HG02938 (cell line): ENCODE measurements around the gene PLA1A.
"Not testable (repeated sequence)": the region's sequence is repeated elsewhere in the genome, so short reads cannot be mapped to it uniquely, and the experiment has no call there.

Experiments used
- ATAC-seq: cut with Tn5 transposase; IDR thresholded peaks from one replicate; pipeline ENCODE4 v1.9.1; 2021; ENCODE audit warnings: mild to moderate bottlenecking, moderate library complexity; ENCODE audit not compliant: unreplicated experiment

Gene PLA1A

GRCh38 chr3:119579366-119580066 is 18.2 kb upstream of the PLA1A start, which contains the start of gene ADPRH:
ADPRH (plus strand) TSS chr3:119579492; CDS start chr3:119582170, 2,678 bp downstream.
- ATAC-seq: peak; percentile 48

GRCh38 chr3:119580067-119580760 is 17.5 kb upstream of the PLA1A start:
- ATAC-seq: peak; percentile 80

- ATAC-seq: peak; percentile 33
Measured at GRCh38 chr3:119582178-119582577, 15.5 kb upstream of the PLA1A start.

GRCh38 chr3:119585208-119585607 is 12.5 kb upstream of the PLA1A start:
- ATAC-seq: no peak

GRCh38 chr3:119585856-119586570 is 11.7 kb upstream of the PLA1A start:
- no peak for ATAC-seq

GRCh38 chr3:119586733-119587172 is 10.9 kb upstream of the PLA1A start:
- no peak for ATAC-seq

GRCh38 chr3:119588112-119588511 is 9.6 kb upstream of the PLA1A start:
- ATAC-seq: no peak

- no peak for ATAC-seq
Measured at GRCh38 chr3:119589102-119589773, 8.4 kb upstream of the PLA1A start.

GRCh38 chr3:119590706-119591105 is 7.0 kb upstream of the PLA1A start:
- no peak for ATAC-seq

GRCh38 chr3:119592861-119593260 is 4.8 kb upstream of the PLA1A start:
- no peak for ATAC-seq

- ATAC-seq: no peak
Measured at GRCh38 chr3:119594066-119594465, 3.6 kb upstream of the PLA1A start.

- not testable (repeated sequence) for ATAC-seq
Measured at GRCh38 chr3:119594929-119595328, 2.8 kb upstream of the PLA1A start.

- no peak for ATAC-seq
Measured at GRCh38 chr3:119595639-119596334, 1.9 kb upstream of the PLA1A start.

- no peak for ATAC-seq
Measured at GRCh38 chr3:119596398-119596797, 1.3 kb upstream of the PLA1A start.

GRCh38 chr3:119598410-119599098 is 869 bp downstream of the PLA1A start:
- peak; percentile 46 for ATAC-seq

GRCh38 chr3:119599558-119600174 is 2.0 kb downstream of the PLA1A start:
- ATAC-seq: no peak

GRCh38 chr3:119600732-119601131 is 3.0 kb downstream of the PLA1A start:
- ATAC-seq: peak; percentile 40

- ATAC-seq: peak; percentile 11
Measured at GRCh38 chr3:119601154-119601553, 3.5 kb downstream of the PLA1A start.

- ATAC-seq: no peak
Measured at GRCh38 chr3:119602676-119603075, 5.0 kb downstream of the PLA1A start.
